SK-N-SH (cell line): ENCODE results near the gene EDIL3. TPM values are rescaled to one million over a fixed set of nuclear protein-coding genes. Genes with fewer than 3 reads are reported as not detected.

Source experiments
- CTCF ChIA-PET: fragments of 300-600, 350-600 bp; formaldehyde crosslinking; extraction: SDS; loops from one replicate; lab custom pipeline; 2021; lab: Yijun Ruan, JAX
- POLR2A ChIA-PET: fragments of 350-600 bp; sonication (Branson Sonifier 250); formaldehyde crosslinking; extraction: SDS; loops from one replicate; lab custom pipeline; 2020; ENCODE audit warnings: antibody characterized with exemption, inconsistent platforms; lab: Yijun Ruan, JAX
- DNase-seq: peaks from one replicate; pipeline ENCODE4 v3.0.0; 2012
- H2AFZ ChIP-seq: fragments of 200-600 bp; sonication (generic); 2 replicates; pipeline ENCODE4 v1.8.1; 2016; ENCODE audit warnings: antibody characterized with exemption, mild to moderate bottlenecking, low read depth
- H3F3A ChIP-seq: fragments of 200-600 bp; sonication (generic); replicated peaks from 2 replicates; pipeline ENCODE3; 2016; ENCODE audit warnings: antibody characterized with exemption, mild to moderate bottlenecking; ENCODE audit not compliant: insufficient read depth
- H3K27ac ChIP-seq, 2 experiments: fragments of 200-500 bp in 1 of 2; fragments of 200-600 bp in 1 of 2; sonication (Bioruptor generic) in 1 of 2; sonication (generic), shearing (Covaris generic) in 1 of 2; 2 replicates each; pipeline versions ENCODE4 v1.5.1 to v1.6.1; 2014 to 2016; ENCODE audit warnings: low read depth in 2 of 2, inconsistent platforms in 1 of 2, low read length in 1 of 2, mild to moderate bottlenecking in 1 of 2, mixed read lengths in 1 of 2
- H3K27me3 ChIP-seq: fragments of 200-600 bp; sonication (generic), shearing (Covaris generic); 2 replicates; pipeline ENCODE4 v1.6.1; 2016; ENCODE audit warnings: mixed run types; ENCODE audit not compliant: insufficient read depth
- H3K36me3 ChIP-seq, 2 experiments: fragments of 200-500 bp in 1 of 2; fragments of 200-600 bp in 1 of 2; sonication (Bioruptor generic) in 1 of 2; sonication (generic) in 1 of 2; replicated peaks in 1 of 2; 2 replicates each; pipeline versions ENCODE3 to v1.5.1; 2014 to 2016; ENCODE audit warnings: low read length in 1 of 2, mild to moderate bottlenecking in 1 of 2; ENCODE audit not compliant: insufficient read depth in 2 of 2, control insufficient read depth in 1 of 2
- H3K4me1 ChIP-seq, 2 experiments: fragments of 200-500 bp in 1 of 2; fragments of 200-600 bp in 1 of 2; sonication (Bioruptor generic) in 1 of 2; sonication (generic), shearing (Covaris generic) in 1 of 2; 2 replicates each; pipeline versions ENCODE4 v1.5.1 to v1.6.1; 2014 to 2016; ENCODE audit warnings: low read depth in 1 of 2, low read length in 1 of 2, mixed run types in 1 of 2; ENCODE audit not compliant: insufficient read depth in 2 of 2, control insufficient read depth in 1 of 2
- H3K4me2 ChIP-seq: fragments of 200-600 bp; sonication (generic), shearing (Covaris generic); 2 replicates; pipeline ENCODE4 v1.6.1; 2017; ENCODE audit warnings: mixed run types
- H3K4me3 ChIP-seq, 2 experiments: fragments of 200-500 bp in 1 of 2; fragments of 200-600 bp in 1 of 2; sonication (Bioruptor generic) in 1 of 2; sonication (generic), shearing (Covaris generic) in 1 of 2; 2 replicates each; pipeline versions ENCODE4 v1.5.1 to v1.8.1; 2014 to 2016; ENCODE audit warnings: low read depth in 2 of 2, inconsistent platforms in 1 of 2, low read length in 1 of 2, mild to moderate bottlenecking in 1 of 2, mixed read lengths in 1 of 2, moderate library complexity in 1 of 2
- H3K79me2 ChIP-seq: fragments of 200-600 bp; sonication (generic); 2 replicates; pipeline ENCODE4 v1.8.1; 2017; ENCODE audit warnings: mild to moderate bottlenecking; ENCODE audit not compliant: insufficient read depth
- H3K9ac ChIP-seq: fragments of 200-600 bp; sonication (generic); 2 replicates; pipeline ENCODE4 v1.6.1; 2017; ENCODE audit warnings: mixed run types
- H3K9me2 ChIP-seq: fragments of 200-600 bp; sonication (generic); 2 replicates; pipeline ENCODE4 v1.6.1; 2017; ENCODE audit warnings: mixed run types
- H3K9me3 ChIP-seq: fragments of 200-600 bp; sonication (generic); 2 replicates; pipeline ENCODE4 v1.6.1; 2017; ENCODE audit warnings: mixed run types, mild to moderate bottlenecking, moderate library complexity
- H4K20me1 ChIP-seq: fragments of 200-600 bp; sonication (generic); 2 replicates; pipeline ENCODE4 v1.6.1; 2017; ENCODE audit warnings: mild to moderate bottlenecking, mixed run types; ENCODE audit not compliant: insufficient read depth
- EZH2phosphoT487 ChIP-seq: fragments of 200-600 bp; sonication (generic); IDR thresholded peaks from 2 replicates; pipeline ENCODE4 v1.6.1; 2017; ENCODE audit warnings: low read depth, mixed run types, mild to moderate bottlenecking, antibody characterized with exemption, moderate library complexity, borderline replicate concordance
- FOSL2 ChIP-seq: IDR thresholded peaks from 2 replicates; pipeline ENCODE4 v1.4.0; 2012; ENCODE audit warnings: low read depth, mild to moderate bottlenecking, moderate library complexity, borderline replicate concordance
- FOXM1 ChIP-seq: IDR thresholded peaks from 2 replicates; pipeline ENCODE4 v1.4.0; 2012; ENCODE audit warnings: low read depth, mild to moderate bottlenecking
- GATA2 ChIP-seq: sonication (generic); formaldehyde crosslinking; IDR thresholded peaks from 2 replicates; pipeline ENCODE4 v1.5.0; 2020; ENCODE audit warnings: mild to moderate bottlenecking, missing genetic modification reagents
- MEF2A ChIP-seq: IDR thresholded peaks from 2 replicates; pipeline ENCODE4 v1.4.0; 2012; ENCODE audit warnings: low read depth, borderline replicate concordance
- MXI1 ChIP-seq: IDR thresholded peaks from 2 replicates; pipeline ENCODE4 v1.6.1; 2012; ENCODE audit warnings: mild to moderate bottlenecking, low read depth, low read length, improper control_type of control experiment
- POLR2AphosphoS5 ChIP-seq: IDR thresholded peaks from 2 replicates; pipeline ENCODE4 v1.6.1; 2012; ENCODE audit warnings: low read depth, low read length
- RCOR1 ChIP-seq: fragments of 150-350 bp; IDR thresholded peaks from 2 replicates; pipeline ENCODE4 v1.6.1; 2017; ENCODE audit warnings: antibody characterized with exemption, low read length
- RFX5 ChIP-seq: IDR thresholded peaks from 2 replicates; pipeline ENCODE4 v1.6.1; 2012; ENCODE audit warnings: mild to moderate bottlenecking, improper control_type of control experiment, low read length
- TAF1 ChIP-seq: IDR thresholded peaks from 2 replicates; pipeline ENCODE4 v1.6.1; 2012; ENCODE audit warnings: low read depth, mild to moderate bottlenecking, low read length, moderate library complexity, borderline replicate concordance
- WGBS: methylation state at CpG from one replicate; pipeline ENCODE4 v1.1.6; 2017; ENCODE audit warnings: low lambda C conversion rate; 5-methylcytosine and 5-hydroxymethylcytosine counted together
- polyA plus RNA-seq, 3 experiments: library from polyadenylated mRNA; depleted of rRNA; stranded (reverse); fragments of >200 nt; gene quantifications; 2 replicates each; pipeline ENCODE4 v1.2.3, GENCODE V29; 2012
- TF ChIP-seq, protein P1 (sequence below): IDR thresholded peaks from 2 replicates; pipeline ENCODE4 v1.4.0; 2012; ENCODE audit warnings: low read depth
- TF ChIP-seq, protein P2 (sequence below): fragments of 150-350 bp; IDR thresholded peaks from 2 replicates; pipeline ENCODE4 v1.6.1; 2016; ENCODE audit warnings: mild to moderate bottlenecking, low read depth, low read length
- TF ChIP-seq, protein P3 (sequence below): IDR thresholded peaks from 2 replicates; pipeline ENCODE4; 2012
- TF ChIP-seq, protein P4 (sequence below): fragments of 150-350 bp; IDR thresholded peaks from 2 replicates; pipeline ENCODE4 v1.6.1; 2017; ENCODE audit warnings: antibody characterized with exemption, low read length, low read depth, borderline replicate concordance
- TF ChIP-seq, protein P5 (sequence below): IDR thresholded peaks from 2 replicates; pipeline ENCODE4 v1.4.0; 2012; ENCODE audit warnings: low read depth, borderline replicate concordance

EDIL3 gene
- polyA plus RNA-seq, 1 of the 3 experiments (the other 2 are of a cell fraction): 51.5 TPM

DNA sequence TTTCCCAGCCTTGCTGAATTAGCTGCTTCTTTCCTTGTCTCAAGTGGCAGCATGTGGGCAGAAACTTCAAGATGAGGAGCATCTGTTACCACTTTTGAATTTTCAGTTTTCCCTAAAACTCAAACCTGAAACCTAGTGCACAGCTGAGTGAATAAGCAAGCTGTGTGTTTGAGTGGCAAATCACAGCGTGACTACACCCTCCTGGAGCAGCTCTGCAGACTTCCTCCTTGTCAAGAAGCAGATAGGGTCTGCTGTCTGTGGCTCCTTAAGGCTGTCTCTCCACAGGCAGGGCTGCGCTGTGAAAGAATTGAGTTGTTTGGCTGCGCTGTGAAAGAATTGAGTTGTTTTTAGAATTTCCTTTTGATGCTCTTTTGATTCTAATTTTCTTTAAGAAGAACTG lies 484.4 kb downstream of the EDIL3 start:
- H3K4me1 ChIP-seq: peaks cover 0 to 6% of the 10 kb centered on the region in 2 experiments; a peak in 2 of 4 replicates

More for the DNA sequence above, 484.4 kb downstream of the EDIL3 start:
- ChIA-PET CTCF (no interaction called here), POLR2A (no interaction called here)
- Histone ChIP-seq H3K36me3 (no peaks in the 10 kb centered on the region), H3K9me2 (no peaks in the 10 kb centered on the region), H3K9me3 (no peaks in the 10 kb centered on the region), H3K27me3 (no peaks in the 10 kb centered on the region), H3K4me2 (no peak overlapping the region), H3K4me3 (no peak overlapping the region), H4K20me1 (no peaks in the 10 kb centered on the region), H2AFZ (peak overlapping the region; percentile 26; the same call in 1 of the 2 replicates), H3K27ac (peak overlapping the region; percentile 51 to 72), H3K9ac (no peak overlapping the region), H3K79me2 (no peaks in the 10 kb centered on the region), H3F3A (peaks cover 16% of the 10 kb centered on the region)
- TF ChIP-seq, protein P1, sequence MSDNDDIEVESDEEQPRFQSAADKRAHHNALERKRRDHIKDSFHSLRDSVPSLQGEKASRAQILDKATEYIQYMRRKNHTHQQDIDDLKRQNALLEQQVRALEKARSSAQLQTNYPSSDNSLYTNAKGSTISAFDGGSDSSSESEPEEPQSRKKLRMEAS: no peak
- TF ChIP-seq, protein P2, sequence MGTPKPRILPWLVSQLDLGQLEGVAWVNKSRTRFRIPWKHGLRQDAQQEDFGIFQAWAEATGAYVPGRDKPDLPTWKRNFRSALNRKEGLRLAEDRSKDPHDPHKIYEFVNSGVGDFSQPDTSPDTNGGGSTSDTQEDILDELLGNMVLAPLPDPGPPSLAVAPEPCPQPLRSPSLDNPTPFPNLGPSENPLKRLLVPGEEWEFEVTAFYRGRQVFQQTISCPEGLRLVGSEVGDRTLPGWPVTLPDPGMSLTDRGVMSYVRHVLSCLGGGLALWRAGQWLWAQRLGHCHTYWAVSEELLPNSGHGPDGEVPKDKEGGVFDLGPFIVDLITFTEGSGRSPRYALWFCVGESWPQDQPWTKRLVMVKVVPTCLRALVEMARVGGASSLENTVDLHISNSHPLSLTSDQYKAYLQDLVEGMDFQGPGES: no peak
- TF ChIP-seq POLR2AphosphoS5: no peak
- TF ChIP-seq RFX5: no peak
- no peak for TF ChIP-seq FOSL2
- no peak for TF ChIP-seq TAF1
- no peak for TF ChIP-seq MXI1
- TF ChIP-seq, protein P3, sequence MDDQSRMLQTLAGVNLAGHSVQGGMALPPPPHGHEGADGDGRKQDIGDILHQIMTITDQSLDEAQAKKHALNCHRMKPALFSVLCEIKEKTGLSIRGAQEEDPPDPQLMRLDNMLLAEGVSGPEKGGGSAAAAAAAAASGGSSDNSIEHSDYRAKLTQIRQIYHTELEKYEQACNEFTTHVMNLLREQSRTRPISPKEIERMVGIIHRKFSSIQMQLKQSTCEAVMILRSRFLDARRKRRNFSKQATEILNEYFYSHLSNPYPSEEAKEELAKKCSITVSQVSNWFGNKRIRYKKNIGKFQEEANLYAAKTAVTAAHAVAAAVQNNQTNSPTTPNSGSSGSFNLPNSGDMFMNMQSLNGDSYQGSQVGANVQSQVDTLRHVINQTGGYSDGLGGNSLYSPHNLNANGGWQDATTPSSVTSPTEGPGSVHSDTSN: no peak
- TF ChIP-seq, protein P4, sequence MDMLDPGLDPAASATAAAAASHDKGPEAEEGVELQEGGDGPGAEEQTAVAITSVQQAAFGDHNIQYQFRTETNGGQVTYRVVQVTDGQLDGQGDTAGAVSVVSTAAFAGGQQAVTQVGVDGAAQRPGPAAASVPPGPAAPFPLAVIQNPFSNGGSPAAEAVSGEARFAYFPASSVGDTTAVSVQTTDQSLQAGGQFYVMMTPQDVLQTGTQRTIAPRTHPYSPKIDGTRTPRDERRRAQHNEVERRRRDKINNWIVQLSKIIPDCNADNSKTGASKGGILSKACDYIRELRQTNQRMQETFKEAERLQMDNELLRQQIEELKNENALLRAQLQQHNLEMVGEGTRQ: no peak
- no peak for TF ChIP-seq EZH2phosphoT487
- no peak for TF ChIP-seq RCOR1
- TF ChIP-seq, protein P5, sequence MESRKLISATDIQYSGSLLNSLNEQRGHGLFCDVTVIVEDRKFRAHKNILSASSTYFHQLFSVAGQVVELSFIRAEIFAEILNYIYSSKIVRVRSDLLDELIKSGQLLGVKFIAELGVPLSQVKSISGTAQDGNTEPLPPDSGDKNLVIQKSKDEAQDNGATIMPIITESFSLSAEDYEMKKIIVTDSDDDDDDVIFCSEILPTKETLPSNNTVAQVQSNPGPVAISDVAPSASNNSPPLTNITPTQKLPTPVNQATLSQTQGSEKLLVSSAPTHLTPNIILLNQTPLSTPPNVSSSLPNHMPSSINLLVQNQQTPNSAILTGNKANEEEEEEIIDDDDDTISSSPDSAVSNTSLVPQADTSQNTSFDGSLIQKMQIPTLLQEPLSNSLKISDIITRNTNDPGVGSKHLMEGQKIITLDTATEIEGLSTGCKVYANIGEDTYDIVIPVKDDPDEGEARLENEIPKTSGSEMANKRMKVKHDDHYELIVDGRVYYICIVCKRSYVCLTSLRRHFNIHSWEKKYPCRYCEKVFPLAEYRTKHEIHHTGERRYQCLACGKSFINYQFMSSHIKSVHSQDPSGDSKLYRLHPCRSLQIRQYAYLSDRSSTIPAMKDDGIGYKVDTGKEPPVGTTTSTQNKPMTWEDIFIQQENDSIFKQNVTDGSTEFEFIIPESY: no peak
- no peak for TF ChIP-seq FOXM1
- no peak for TF ChIP-seq GATA2 (CRISPR knock-in tag)
- TF ChIP-seq MEF2A: no peak
- DNase-seq: no peak
- WGBS: 77% methylated on average over 3 of the region's 3 CpGs
